Tibial nerve (tissue), 4 donors: ENCODE results near the gene KIF1A. TPM values are rescaled to one million over a fixed set of nuclear protein-coding genes. Genes with fewer than 3 reads are reported as not detected.

Experiments
- DNase-seq, 2 donors: peaks; one replicate each; pipeline ENCODE4 v3.0.0-alpha.2; 2019; ENCODE audit warnings: low spot score in 2 of 2
- H3K27ac ChIP-seq, 4 donors: fragments of 200-600 bp; sonication (generic) in 3 of 4; one replicate each; pipeline ENCODE4 v1.5.1; 2017 to 2019; ENCODE audit warnings: mild to moderate bottlenecking in 1 of 4
- H3K27me3 ChIP-seq, 2 donors: fragments of 200-600 bp; sonication (generic) in 1 of 2; one replicate each; pipeline versions ENCODE4 v1.5.1 to v1.6.0; 2017 to 2019
- H3K36me3 ChIP-seq, 3 donors: fragments of 200-600 bp; sonication (generic); one replicate each; pipeline ENCODE4 v1.5.1; 2018 to 2019
- H3K4me1 ChIP-seq, 4 donors: fragments of 200-600 bp; sonication (generic) in 3 of 4; one replicate each; pipeline ENCODE4 v1.5.1; 2017 to 2019
- H3K4me3 ChIP-seq, 4 donors: fragments of 200-600 bp; sonication (generic) in 3 of 4; one replicate each; pipeline ENCODE4 v1.5.1; 2017 to 2019; ENCODE audit warnings: mild to moderate bottlenecking in 1 of 4, moderate library complexity in 1 of 4
- H3K9me3 ChIP-seq, 4 donors: fragments of 200-600 bp; sonication (generic) in 3 of 4; one replicate each; pipeline ENCODE4 v1.5.1; 2017 to 2019
- CTCF ChIP-seq, 5 experiments: fragments of 200-600 bp in 3 of 5; fragments of 450-650 bp in 2 of 5; sonication (generic) in 3 of 5; IDR thresholded peaks; one replicate each; pipeline ENCODE4 v1.5.1; 2016 to 2019; ENCODE audit warnings: antibody characterized with exemption in 5 of 5, mild to moderate bottlenecking in 3 of 5, moderate library complexity in 2 of 5
- EP300 ChIP-seq, 2 donors: sonication (generic); formaldehyde crosslinking; IDR thresholded peaks; one replicate each; pipeline ENCODE4 v1.6.1; 2017; ENCODE audit warnings: antibody characterized with exemption in 2 of 2, mild to moderate bottlenecking in 1 of 2
- POLR2A ChIP-seq, 2 donors: fragments of 450-650 bp; IDR thresholded peaks; one replicate each; pipeline ENCODE4 v1.6.1; 2017; ENCODE audit warnings: antibody characterized with exemption in 2 of 2, mild to moderate bottlenecking in 2 of 2, moderate library complexity in 2 of 2
- WGBS, 2 donors: methylation state at CpG; one replicate each; pipeline ENCODE4 v1.1.5; 2018; 5-methylcytosine and 5-hydroxymethylcytosine counted together
- total RNA-seq, 4 donors: library from RNA; depleted of rRNA; stranded (reverse); fragments of >200 nt; gene quantifications; one replicate each; pipeline ENCODE4 v1.1.0, GENCODE V29; 2016

Gene KIF1A
- total RNA-seq, 4 donors from 2014 or later = 31.9 to 82.2 (median 45.3) TPM

- 84 to 88% methylated on average over 2 to 3 of the region's 7 CpGs for WGBS, 2 donors
- no peak overlapping the region for H3K4me3 ChIP-seq
These were observed 82.1 kb downstream of the KIF1A start for GRCh38 chr2:240737958-240738357.

GRCh38 chr2:240737512-240737911, 82.5 kb downstream of the KIF1A start:
- Histone ChIP-seq H3K4me3 (no peak overlapping the region), H3K9me3 (no peaks in the 10 kb centered on the region), H3K36me3 (peaks cover 0 to 33% (median 0%) of the 10 kb centered on the region in 3 donors), H3K27ac (no peak overlapping the region), H3K27me3 (no peaks in the 10 kb centered on the region), H3K4me1 (no peaks in the 10 kb centered on the region)
- WGBS, 2 donors = 65 to 68% methylated on average over 5 of the region's 5 CpGs
- TF ChIP-seq EP300 (IDR thresholded peaks at IDR 0.05) (no peak), POLR2A (IDR thresholded peaks at IDR 0.05) (no peak)
- DNase-seq = no peak

More at GRCh38 chr2:240737958-240738357, 82.1 kb downstream of the KIF1A start:
- no peaks in the 10 kb centered on the region for H3K9me3 ChIP-seq
- H3K4me1 ChIP-seq = no peaks in the 10 kb centered on the region
- H3K27me3 ChIP-seq = no peaks in the 10 kb centered on the region
- no peak overlapping the region for H3K27ac ChIP-seq
- DNase-seq = no peak
- H3K36me3 ChIP-seq = peaks cover 0 to 38% (median 0%) of the 10 kb centered on the region in 3 donors
- TF ChIP-seq CTCF (IDR thresholded peaks at IDR 0.05) (no peak), POLR2A (IDR thresholded peaks at IDR 0.05) (no peak), EP300 (IDR thresholded peaks at IDR 0.05) (no peak)

GRCh38 chr2:240736281-240737250, 83.5 kb downstream of the KIF1A start:
- Histone ChIP-seq H3K9me3 (no peaks in the 10 kb centered on the region), H3K36me3 (peaks cover 0 to 33% (median 0%) of the 10 kb centered on the region in 3 donors), H3K27me3 (peaks cover 0 to 1% of the 10 kb centered on the region in 2 donors), H3K4me3 (no peak overlapping the region), H3K27ac (no peak overlapping the region), H3K4me1 (no peaks in the 10 kb centered on the region)
- 84 to 88% methylated on average over 22 to 28 of the region's 35 CpGs for WGBS, 2 donors
- DNase-seq = no peak
- no peak for TF ChIP-seq POLR2A (IDR thresholded peaks at IDR 0.05)
- TF ChIP-seq EP300 (IDR thresholded peaks at IDR 0.05) = no peak
- TF ChIP-seq CTCF (IDR thresholded peaks at IDR 0.05) = no peak

GRCh38 chr2:240735476-240735875, 84.5 kb downstream of the KIF1A start:
- no peak for TF ChIP-seq POLR2A (IDR thresholded peaks at IDR 0.05)
- no peak for TF ChIP-seq CTCF (IDR thresholded peaks at IDR 0.05)
- TF ChIP-seq EP300 (IDR thresholded peaks at IDR 0.05) = no peak
- 84% methylated on average over 7 to 8 of the region's 10 CpGs for WGBS, 2 donors
- peaks cover 0 to 29% (median 0%) of the 10 kb centered on the region in 3 donors for H3K36me3 ChIP-seq

GRCh38 chr2:240734756-240735155, 85.3 kb downstream of the KIF1A start:
- 92% methylated on average over 14 to 17 of the region's 17 CpGs for WGBS, 2 donors
- H3K4me1 ChIP-seq = no peaks in the 10 kb centered on the region
- H3K4me3 ChIP-seq = no peak overlapping the region
- H3K27me3 ChIP-seq = peaks cover 0 to 17% of the 10 kb centered on the region in 2 donors
- peaks cover 0 to 22% (median 0%) of the 10 kb centered on the region in 3 donors for H3K36me3 ChIP-seq
- no peak for DNase-seq
- no peak overlapping the region for H3K27ac ChIP-seq
- TF ChIP-seq CTCF (IDR thresholded peaks at IDR 0.05) (no peak), EP300 (IDR thresholded peaks at IDR 0.05) (no peak), POLR2A (IDR thresholded peaks at IDR 0.05) (no peak)
- no peaks in the 10 kb centered on the region for H3K9me3 ChIP-seq

More at GRCh38 chr2:240735476-240735875, 84.5 kb downstream of the KIF1A start:
- Histone ChIP-seq H3K4me1 (no peaks in the 10 kb centered on the region), H3K9me3 (no peaks in the 10 kb centered on the region), H3K4me3 (no peak overlapping the region), H3K27ac (no peak overlapping the region), H3K27me3 (peaks cover 0 to 11% of the 10 kb centered on the region in 2 donors)
- no peak for DNase-seq
